B cell (primary cell): ENCODE results near the gene HLX. TPM values are rescaled to one million over a fixed set of nuclear protein-coding genes. Genes with fewer than 3 reads are reported as not detected.
A peak's percentile ranks its signal among the peaks of the same experiment; 100 is the strongest.

Experiments used
- ATAC-seq: fragments of 200-7000 bp; cut with Tn5 transposase; one replicate; pipeline ENCODE4 v1.10.0; 2021; ENCODE audit warnings: low read depth, mild to moderate bottlenecking, moderate number of reproducible peaks, moderate library complexity
- CTCF ChIA-PET: fragments of 350-600 bp; sonication (Branson Sonifier 250); formaldehyde crosslinking; loops from one replicate; lab custom pipeline; 2021; ENCODE audit warnings: antibody characterized with exemption, inconsistent platforms; lab: Charles Lee
- POLR2A ChIA-PET: fragments of 350-600 bp; sonication (Branson Sonifier 250); formaldehyde crosslinking; loops from one replicate; lab custom pipeline; 2021; ENCODE audit warnings: antibody characterized with exemption; lab: Charles Lee
- DNase-seq: peaks from one replicate; pipeline ENCODE4 v3.0.0; 2013
- H2AFZ ChIP-seq: 2 replicates; pipeline ENCODE4 v1.6.1; 2012; ENCODE audit warnings: mild to moderate bottlenecking, low read depth, low read length; ENCODE audit not compliant: insufficient read depth, poor library complexity, severe bottlenecking
- H3K27ac ChIP-seq, 2 donors: 1 replicate in 1 of 2; 2 replicates in 1 of 2; pipeline ENCODE4 v1.5.1; 2012 to 2013; ENCODE audit warnings: low read length in 2 of 2, mild to moderate bottlenecking in 2 of 2, moderate library complexity in 1 of 2
- H3K27me3 ChIP-seq, 4 experiments: fragments of 200-600 bp in 1 of 4; sonication (generic) in 1 of 4; replicated peaks in 1 of 4; 1 replicate in 2 of 4; 2 replicates in 2 of 4; pipeline versions ENCODE4 v1.6.1 to v1.7.0; 2013 to 2016; ENCODE audit warnings: low read length in 3 of 4, mild to moderate bottlenecking in 2 of 4, mixed read lengths in 1 of 4, moderate library complexity in 1 of 4; ENCODE audit not compliant: insufficient read depth in 4 of 4, control insufficient read depth in 3 of 4; ENCODE audit errors: control extremely low read depth in 1 of 4
- H3K36me3 ChIP-seq, 2 experiments: replicated peaks in 1 of 2; 1 replicate in 1 of 2; 2 replicates in 1 of 2; pipeline versions ENCODE4 v1.6.1 to v1.7.1; 2013; ENCODE audit warnings: low read length in 1 of 2; ENCODE audit not compliant: insufficient read depth in 2 of 2, control insufficient read depth in 1 of 2; ENCODE audit errors: control extremely low read depth in 1 of 2, extremely low read depth in 1 of 2
- H3K4me1 ChIP-seq, 2 donors: fragments of 200-600 bp in 1 of 2; sonication (generic) in 1 of 2; 1 replicate in 1 of 2; 2 replicates in 1 of 2; pipeline versions ENCODE4 v1.5.1 to v1.6.1; 2013 to 2017; ENCODE audit warnings: low read length in 2 of 2; ENCODE audit not compliant: control insufficient read depth in 2 of 2, insufficient read depth in 2 of 2
- H3K4me2 ChIP-seq: replicated peaks from 2 replicates; pipeline ENCODE3; 2012; ENCODE audit warnings: mild to moderate bottlenecking, low read depth, low read length; ENCODE audit not compliant: poor library complexity, severe bottlenecking
- H3K4me3 ChIP-seq, 5 experiments: fragments of 200-600 bp in 1 of 5; sonication (generic) in 1 of 5; 1 replicate in 3 of 5; 2 replicates in 2 of 5; pipeline versions ENCODE4 v1.5.1 to v1.7.0; 2011 to 2016; ENCODE audit warnings: low read length in 4 of 5, mild to moderate bottlenecking in 4 of 5, low read depth in 2 of 5, control low read depth in 1 of 5, moderate library complexity in 1 of 5; ENCODE audit not compliant: insufficient read depth in 1 of 5; ENCODE audit errors: control extremely low read depth in 1 of 5, extremely low read depth in 1 of 5
- H3K79me2 ChIP-seq: fragments of 200-600 bp; sonication (generic); one replicate; pipeline ENCODE4 v1.6.0; 2016; ENCODE audit warnings: low read length; ENCODE audit not compliant: control insufficient read depth, insufficient read depth
- H3K9ac ChIP-seq: fragments of 200-600 bp; sonication (generic); 2 replicates; pipeline ENCODE4 v1.6.1; 2017; ENCODE audit warnings: mild to moderate bottlenecking, low read length, moderate library complexity
- H3K9me3 ChIP-seq, 3 donors: one replicate each; pipeline versions ENCODE4 v1.6.1 to v1.7.1; 2013; ENCODE audit warnings: low read length in 2 of 3; ENCODE audit not compliant: control insufficient read depth in 2 of 3, insufficient read depth in 1 of 3; ENCODE audit errors: control extremely low read depth in 1 of 3
- H4K20me1 ChIP-seq: 2 replicates; pipeline ENCODE4 v1.6.0; 2012; ENCODE audit warnings: mild to moderate bottlenecking, low read length; ENCODE audit not compliant: insufficient read depth, control insufficient read depth, poor library complexity, severe bottlenecking
- H3K27ac Mint-ChIP-seq: one replicate; pipeline ENCODE4 v1.8.0; 2021; ENCODE audit warnings: mixed read lengths
- H3K27me3 Mint-ChIP-seq: one replicate; pipeline ENCODE4 v1.8.0; 2021; ENCODE audit warnings: mixed read lengths
- H3K4me1 Mint-ChIP-seq: one replicate; pipeline ENCODE4 v1.8.0; 2021; ENCODE audit warnings: mixed read lengths
- H3K4me3 Mint-ChIP-seq: one replicate; pipeline ENCODE4 v1.8.0; 2021; ENCODE audit warnings: mixed read lengths
- H3K9me3 Mint-ChIP-seq: one replicate; pipeline ENCODE4 v1.8.0; 2022; ENCODE audit warnings: mixed read lengths; ENCODE audit not compliant: insufficient read depth
- CTCF ChIP-seq: fragments of 200-600 bp; IDR thresholded peaks from one replicate; pipeline ENCODE4 v1.8.0; 2022; ENCODE audit warnings: antibody characterized with exemption, mild to moderate bottlenecking
- EZH2 ChIP-seq: IDR thresholded peaks from 2 replicates; pipeline ENCODE4 v1.6.1; 2012; ENCODE audit warnings: borderline replicate concordance, low read depth, mild to moderate bottlenecking, moderate library complexity, low read length; ENCODE audit not compliant: insufficient read depth, poor library complexity, severe bottlenecking
- WGBS: methylation state at CpG from one replicate; pipeline ENCODE4 v1.1.5; 2013; ENCODE audit warnings: missing lambda C conversion rate; ENCODE audit not compliant: insufficient coverage; 5-methylcytosine and 5-hydroxymethylcytosine counted together
- intact Hi-C: fragments of 100-400 bp; cut with micrococcal nuclease; formaldehyde crosslinking; loops from one replicate; pipeline ENCODE4 v1.10.0; 2022
- polyA plus RNA-seq: library from polyadenylated mRNA; depleted of rRNA; stranded (reverse); fragments of >200 nt; gene quantifications from 2 replicates; pipeline ENCODE4 v1.2.3, GENCODE V29; 2012
- total RNA-seq, 2 donors: library from RNA; stranded (reverse); fragments of 120-200 nt in 1 of 2; gene quantifications; 1 replicate in 1 of 2; 2 replicates in 1 of 2; pipeline versions ENCODE4 v1.2.3 to v1.2.4, GENCODE V29; 2013 to 2022

Gene HLX
- total and polyA plus RNA-seq, 2 donors (not counting 1 experiment from before 2014, with no cell fraction given) = 3.4 to 9.1 TPM

- WGBS = under 1% methylated on average over 94 of the region's 94 CpGs
- H3K27me3 Mint-ChIP-seq = peaks cover 10% of the 10 kb centered on the region
- H3K27ac Mint-ChIP-seq = peak overlapping the region; percentile 94
- DNase-seq = peak; percentile 68
- peak overlapping the region; percentile 77 for H3K9ac ChIP-seq
- no peaks in the 10 kb centered on the region for H3K9me3 Mint-ChIP-seq
- peak overlapping the region; percentile 25 to 44 for H3K27ac ChIP-seq
- CTCF ChIA-PET = interaction anchor here (0.7 to 8.3 kb wide), 10 partner anchors 166 to 1576 kb away, joined by 3 to 259 read pairs (median 5); no protein-coding TSS in a partner anchor
- H3K79me2 ChIP-seq = no peaks in the 10 kb centered on the region
- H3K4me2 ChIP-seq = peak overlapping the region; percentile 94
- ATAC-seq = peak; percentile 39
- H3K27me3 ChIP-seq = peaks cover 0 to 59% (median 21%) of the 10 kb centered on the region in 4 experiments
- intact Hi-C loops = loop anchor here (1.0 to 10.0 kb wide), 6 partner anchors 11 to 1705 kb away; partner anchors contain the start of genes DUSP10 and LYPLAL1
- H3K9me3 ChIP-seq = peaks cover 0 to 30% (median 0%) of the 10 kb centered on the region in 3 donors
- peaks cover 55% of the 10 kb centered on the region for H3K4me1 Mint-ChIP-seq
- H3K36me3 ChIP-seq = no peaks in the 10 kb centered on the region
- POLR2A ChIA-PET = interaction anchor here (0.6 to 2.2 kb wide), 6 partner anchors 15 to 584 kb away, joined by 3 to 9 read pairs (median 4); no protein-coding TSS in a partner anchor
- H2AFZ ChIP-seq = peak overlapping the region; percentile 78
- no peak for TF ChIP-seq CTCF
- TF ChIP-seq EZH2 = peak; percentile 6
- H3K4me3 ChIP-seq = peak overlapping the region; percentile 62 to 84 (median 75)
- peak overlapping the region; percentile 89 for H3K4me3 Mint-ChIP-seq
- peaks cover 37 to 50% of the 10 kb centered on the region in 2 donors for H3K4me1 ChIP-seq
- no peaks in the 10 kb centered on the region for H4K20me1 ChIP-seq
These were observed 492 bp downstream of the HLX start for GRCh38 chr1:220879509-220880361.

- peaks cover 37 to 50% of the 10 kb centered on the region in 2 donors for H3K4me1 ChIP-seq
- H3K4me3 ChIP-seq = peak overlapping the region; percentile 62 to 84 (median 75)
- intact Hi-C loops = loop anchor here (1.0 kb wide), 1 partner anchor 10 kb away; no protein-coding TSS in a partner anchor
- peaks cover 0 to 30% (median 0%) of the 10 kb centered on the region in 3 donors for H3K9me3 ChIP-seq
- DNase-seq = no peak
- H3K4me2 ChIP-seq = peak overlapping the region; percentile 94
- H4K20me1 ChIP-seq = no peaks in the 10 kb centered on the region
- ATAC-seq = no peak
- no peaks in the 10 kb centered on the region for H3K9me3 Mint-ChIP-seq
- no peaks in the 10 kb centered on the region for H3K79me2 ChIP-seq
- H3K27ac Mint-ChIP-seq = peak overlapping the region; percentile 85
- H3K9ac ChIP-seq = peak overlapping the region; percentile 77
- H3K27me3 ChIP-seq = peaks cover 0 to 59% (median 19%) of the 10 kb centered on the region in 4 experiments
- TF ChIP-seq EZH2 = no peak
- no peak for TF ChIP-seq CTCF
- 11% methylated on average over 5 of the region's 8 CpGs for WGBS
- H3K27ac ChIP-seq = no peak overlapping the region
- no peaks in the 10 kb centered on the region for H3K36me3 ChIP-seq
- CTCF ChIA-PET = no interaction called here
- peak overlapping the region; percentile 78 for H2AFZ ChIP-seq
- peak overlapping the region; percentile 89 for H3K4me3 Mint-ChIP-seq
- peaks cover 10% of the 10 kb centered on the region for H3K27me3 Mint-ChIP-seq
- POLR2A ChIA-PET = no interaction called here
- peaks cover 52% of the 10 kb centered on the region for H3K4me1 Mint-ChIP-seq
These were observed 1.1 kb downstream of the HLX start for GRCh38 chr1:220880362-220880670.
